Breast epithelium (tissue), 4 donors: ENCODE measurements around the gene USP3. TPM values are rescaled to one million over a fixed set of nuclear protein-coding genes. Genes with fewer than 3 reads are reported as not detected.

ENCODE experiments used
- DNase-seq, 2 donors: peaks; one replicate each; pipeline ENCODE4 v3.0.0-alpha.2; 2019; ENCODE audit warnings: low spot score in 2 of 2
- H3K27ac ChIP-seq, 2 donors: fragments of 200-600 bp; sonication (generic) in 1 of 2; one replicate each; pipeline ENCODE4 v1.5.1; 2016 to 2019; ENCODE audit warnings: mild to moderate bottlenecking in 1 of 2
- H3K27me3 ChIP-seq, 2 donors: fragments of 200-600 bp; sonication (generic) in 1 of 2; one replicate each; pipeline versions ENCODE4 v1.5.1 to v1.6.0; 2017 to 2019; ENCODE audit warnings: control low read depth in 1 of 2, mild to moderate bottlenecking in 1 of 2
- H3K36me3 ChIP-seq: fragments of 200-600 bp; one replicate; pipeline ENCODE4 v1.5.1; 2019
- H3K4me1 ChIP-seq, 2 donors: fragments of 200-600 bp; sonication (generic); one replicate each; pipeline ENCODE4 v1.5.1; 2016 to 2019; ENCODE audit warnings: control low read depth in 1 of 2
- H3K4me3 ChIP-seq, 3 donors: fragments of 200-600 bp; sonication (generic); 1 replicate in 2 of 3; 2 replicates in 1 of 3; pipeline ENCODE4 v1.5.1; 2016 to 2019; ENCODE audit warnings: mild to moderate bottlenecking in 3 of 3, moderate library complexity in 2 of 3
- H3K9me3 ChIP-seq, 2 donors: fragments of 200-600 bp; sonication (generic) in 1 of 2; one replicate each; pipeline ENCODE4 v1.5.1; 2016 to 2019; ENCODE audit warnings: control low read depth in 1 of 2
- CTCF ChIP-seq, 3 donors: fragments of 450-650 bp; IDR thresholded peaks; one replicate each; pipeline ENCODE4 v1.5.1; 2016 to 2017; ENCODE audit warnings: antibody characterized with exemption in 3 of 3, mild to moderate bottlenecking in 3 of 3, moderate library complexity in 3 of 3
- POLR2A ChIP-seq: fragments of 450-650 bp; IDR thresholded peaks from one replicate; pipeline ENCODE4 v1.6.1; 2016; ENCODE audit warnings: antibody characterized with exemption, mild to moderate bottlenecking, moderate library complexity
- POLR2AphosphoS5 ChIP-seq, 3 donors: sonication (generic); formaldehyde crosslinking; IDR thresholded peaks; one replicate each; pipeline ENCODE4 v1.6.1; 2017; ENCODE audit warnings: antibody characterized with exemption in 3 of 3
- intact Hi-C: fragments of 100-400 bp; cut with DNase I; formaldehyde crosslinking; loops from one replicate; pipeline ENCODE4 v1.15.1; 2023; ENCODE audit warnings: low total_unique reads
- total RNA-seq, 3 donors: library from RNA; depleted of rRNA; stranded (reverse); fragments of >200 nt; gene quantifications; one replicate each; pipeline ENCODE4 v1.1.0, GENCODE V29; 2016

Gene USP3
- total RNA-seq, 3 donors from 2014 or later, result 70.4 to 88.7 (median 76.7) TPM

- no peak for TF ChIP-seq POLR2AphosphoS5 (IDR thresholded peaks at IDR 0.05)
- TF ChIP-seq POLR2A, result no peak
- no peak for TF ChIP-seq CTCF (IDR thresholded peaks at IDR 0.05)
- no peak for DNase-seq
- Histone ChIP-seq H3K4me3 (no peak overlapping the region), H3K36me3 (peaks cover 2% of the 10 kb centered on the region), H3K4me1 (no peaks in the 10 kb centered on the region), H3K27ac (no peak overlapping the region), H3K27me3 (no peaks in the 10 kb centered on the region), H3K9me3 (no peaks in the 10 kb centered on the region)
- intact Hi-C loops, result no loop called here
These were observed 82.4 kb downstream of the USP3 start for GRCh38 chr15:63586790-63587189.

- Histone ChIP-seq H3K27me3 (no peaks in the 10 kb centered on the region), H3K9me3 (no peaks in the 10 kb centered on the region), H3K4me1 (no peaks in the 10 kb centered on the region), H3K4me3 (no peak overlapping the region), H3K36me3 (peaks cover 2% of the 10 kb centered on the region), H3K27ac (no peak overlapping the region)
- TF ChIP-seq CTCF (IDR thresholded peaks at IDR 0.05), result no peak
- TF ChIP-seq POLR2A, result no peak
- intact Hi-C loops, result no loop called here
- no peak for DNase-seq
These were observed 83.1 kb downstream of the USP3 start for GRCh38 chr15:63587527-63587926.

- intact Hi-C loops, result no loop called here
- no peaks in the 10 kb centered on the region for H3K36me3 ChIP-seq
- no peaks in the 10 kb centered on the region for H3K27me3 ChIP-seq
- no peak overlapping the region for H3K4me3 ChIP-seq
- no peak for DNase-seq
- H3K27ac ChIP-seq, result no peak overlapping the region
- no peak for TF ChIP-seq POLR2A
- TF ChIP-seq CTCF (IDR thresholded peaks at IDR 0.05), result no peak
- no peak for TF ChIP-seq POLR2AphosphoS5 (IDR thresholded peaks at IDR 0.05)
- no peaks in the 10 kb centered on the region for H3K4me1 ChIP-seq
- no peaks in the 10 kb centered on the region for H3K9me3 ChIP-seq
These were observed 84.4 kb downstream of the USP3 start for GRCh38 chr15:63588826-63589225.

- H3K4me3 ChIP-seq, result no peak overlapping the region
- TF ChIP-seq POLR2A (no peak), CTCF (IDR thresholded peaks at IDR 0.05) (no peak), POLR2AphosphoS5 (IDR thresholded peaks at IDR 0.05) (no peak)
- no peaks in the 10 kb centered on the region for H3K36me3 ChIP-seq
- peak overlapping the region in 1 of 2 donors; percentile 21 for H3K27ac ChIP-seq
- no peak for DNase-seq
- H3K4me1 ChIP-seq, result peaks cover 6 to 10% of the 10 kb centered on the region in 2 donors
- H3K27me3 ChIP-seq, result no peaks in the 10 kb centered on the region
- H3K9me3 ChIP-seq, result no peaks in the 10 kb centered on the region
- intact Hi-C loops, result no loop called here
These were observed 89.6 kb downstream of the USP3 start for GRCh38 chr15:63593705-63594671.

- peaks cover 6 to 10% of the 10 kb centered on the region in 2 donors for H3K4me1 ChIP-seq
- H3K27ac ChIP-seq, result peak overlapping the region; percentile 21 to 87
- no peaks in the 10 kb centered on the region for H3K27me3 ChIP-seq
- no peak for TF ChIP-seq POLR2A
- TF ChIP-seq POLR2AphosphoS5 (IDR thresholded peaks at IDR 0.05), result no peak
- no peak for TF ChIP-seq CTCF (IDR thresholded peaks at IDR 0.05)
- no peaks in the 10 kb centered on the region for H3K36me3 ChIP-seq
- intact Hi-C loops, result no loop called here
- DNase-seq, result no peak
- no peaks in the 10 kb centered on the region for H3K9me3 ChIP-seq
- H3K4me3 ChIP-seq, result no peak overlapping the region
These were observed 90.7 kb downstream of the USP3 start for GRCh38 chr15:63595065-63595464.
